GM18505 (cell line): ENCODE results near the gene PLEKHM3.

Experiments used
- ATAC-seq: cut with Tn5 transposase; IDR thresholded peaks from one replicate; pipeline ENCODE4 v1.9.1; 2021; ENCODE audit not compliant: unreplicated experiment
- POLR2A ChIP-seq: IDR thresholded peaks from 4 replicates; pipeline ENCODE4 v1.6.1; 2011; ENCODE audit warnings: borderline replicate concordance; ENCODE audit not compliant: insufficient read depth, insufficient read length; ENCODE audit errors: extremely low read depth

The PLEKHM3 gene

GRCh38 chr2:208046686-208047085 is 21.4 kb upstream of the PLEKHM3 start:
- no peak for TF ChIP-seq POLR2A
- no peak for ATAC-seq

GRCh38 chr2:208042450-208042849 is 17.1 kb upstream of the PLEKHM3 start:
- TF ChIP-seq POLR2A = no peak
- no peak for ATAC-seq

- ATAC-seq = no peak
Measured at GRCh38 chr2:208042041-208042440, 16.7 kb upstream of the PLEKHM3 start.

DNA sequence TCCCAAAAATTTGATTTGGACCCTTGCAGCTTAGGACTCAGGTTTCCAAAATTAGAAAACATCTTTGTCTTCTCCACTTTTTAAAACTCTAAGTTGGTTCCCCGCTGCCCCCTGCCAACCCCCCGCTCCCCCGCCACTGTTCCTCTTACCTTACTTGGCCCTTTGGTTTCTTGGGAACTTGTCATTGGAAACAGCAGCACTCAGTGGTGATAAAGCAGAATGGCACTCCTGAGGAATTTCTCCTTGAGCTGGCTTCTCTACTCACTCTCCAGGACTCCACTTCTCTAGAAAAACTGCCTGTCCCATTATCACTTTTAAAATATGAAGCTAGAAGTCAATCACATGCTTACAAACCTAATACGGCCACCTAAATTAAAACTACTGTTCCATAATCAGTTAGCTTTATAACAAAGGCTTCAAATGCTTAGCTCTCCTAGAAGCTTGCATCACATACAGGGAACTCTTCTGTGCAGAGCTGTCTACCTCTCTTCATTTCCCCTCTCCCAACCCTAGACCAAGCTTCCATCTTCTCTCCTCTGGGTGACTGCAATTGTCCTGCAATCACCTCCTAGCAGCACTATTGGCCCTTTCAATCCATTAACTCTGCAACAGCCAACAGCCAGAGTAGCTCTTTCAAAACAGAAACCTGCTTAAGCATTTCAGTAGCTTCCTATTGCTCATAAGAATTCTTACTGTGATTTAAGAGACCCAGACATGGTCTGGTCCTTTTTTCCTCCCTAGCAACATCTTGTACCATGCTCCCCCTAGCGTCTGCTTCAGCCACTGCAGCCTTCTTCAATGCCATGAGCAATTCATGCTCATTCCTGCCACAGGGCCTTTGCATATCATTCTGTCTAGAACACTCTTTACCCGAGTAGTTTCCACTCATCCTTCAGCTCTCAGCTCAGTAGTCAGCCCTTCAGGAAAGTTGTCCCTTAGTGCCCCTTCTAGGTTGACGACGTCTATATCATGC is 15.2 kb upstream of the PLEKHM3 start:
- ATAC-seq = peak; percentile 70
- no peak for TF ChIP-seq POLR2A

More at GRCh38 chr2:208042041-208042440, 16.7 kb upstream of the PLEKHM3 start:
- no peak for TF ChIP-seq POLR2A

- TF ChIP-seq POLR2A = no peak
- ATAC-seq = no peak
Measured at GRCh38 chr2:208039376-208040110, 14.2 kb upstream of the PLEKHM3 start.

GRCh38 chr2:208037564-208038487 is 12.5 kb upstream of the PLEKHM3 start:
- no peak for ATAC-seq
- no peak for TF ChIP-seq POLR2A

DNA sequence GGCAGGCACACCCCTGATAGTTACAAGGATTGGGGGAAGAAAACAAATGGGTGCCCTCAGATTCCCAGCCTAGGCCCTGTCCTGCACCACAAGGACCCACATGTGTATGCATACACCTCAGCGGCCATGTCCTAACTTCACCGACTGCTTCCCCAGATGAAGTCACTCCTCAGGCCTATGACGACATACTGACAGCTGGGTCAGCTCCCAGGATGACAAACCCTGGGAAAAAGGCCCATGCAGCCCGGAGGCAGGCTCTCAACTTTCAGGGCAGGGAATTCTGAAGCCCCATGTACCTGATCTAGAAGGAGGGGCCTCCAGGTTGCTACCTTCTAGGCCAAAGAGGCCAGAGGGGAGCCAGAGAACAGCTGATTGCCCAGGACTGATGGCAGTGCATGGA is 11.0 kb upstream of the PLEKHM3 start:
- no peak for TF ChIP-seq POLR2A
- ATAC-seq = no peak

DNA sequence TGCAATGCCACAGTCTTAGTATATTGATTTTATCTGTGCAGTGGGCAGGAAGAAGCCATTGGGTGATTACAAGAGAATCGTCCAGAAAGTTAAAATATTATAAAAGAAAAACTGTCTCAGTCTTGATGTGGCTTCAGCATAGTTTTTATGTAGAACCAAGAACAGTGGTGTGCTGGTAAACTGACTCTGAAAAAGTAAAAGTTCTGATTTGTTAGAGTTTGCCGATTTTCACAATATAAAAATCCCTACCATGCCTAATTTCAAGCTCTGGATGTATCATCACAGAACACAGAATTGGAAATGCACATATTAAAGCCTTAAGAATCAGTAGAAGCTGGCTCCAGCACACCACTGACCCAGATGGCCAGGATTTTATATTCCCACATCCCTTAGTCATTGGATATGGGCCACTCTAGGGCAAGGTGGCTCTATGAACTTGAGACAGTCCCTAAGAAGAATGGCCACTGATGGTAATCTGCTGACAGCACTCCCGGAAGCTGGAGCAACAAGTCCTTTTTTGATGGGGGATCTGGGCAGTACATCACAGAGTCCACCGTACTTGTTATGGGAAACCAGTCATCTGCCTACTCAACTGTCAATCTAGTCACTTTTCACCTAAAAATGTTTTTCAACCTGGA is 9.3 kb upstream of the PLEKHM3 start:
- no peak for TF ChIP-seq POLR2A
- no peak for ATAC-seq

GRCh38 chr2:208033701-208034502 is 8.6 kb upstream of the PLEKHM3 start:
- no peak for TF ChIP-seq POLR2A
- ATAC-seq = peak; percentile 79

DNA sequence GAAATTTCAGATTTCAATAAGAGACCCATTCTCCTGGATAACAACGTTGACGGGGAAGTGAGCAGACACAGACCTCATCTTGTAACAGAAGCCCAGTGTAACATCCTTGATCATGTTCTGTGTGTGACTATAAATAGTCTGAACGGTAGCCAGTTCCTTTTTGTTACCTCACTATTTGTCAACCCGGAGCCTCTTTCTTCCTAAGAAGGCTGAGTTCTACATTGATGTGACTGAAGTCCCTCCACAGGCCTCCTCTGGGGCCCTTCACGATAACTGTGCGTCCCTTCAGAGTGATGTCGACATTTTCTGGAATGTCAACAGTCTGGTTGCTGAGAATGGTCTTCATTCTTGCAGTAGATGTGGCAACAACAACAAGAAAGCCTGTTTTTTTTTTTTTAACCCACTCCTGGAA is 6.3 kb upstream of the PLEKHM3 start:
- TF ChIP-seq POLR2A = no peak

DNA sequence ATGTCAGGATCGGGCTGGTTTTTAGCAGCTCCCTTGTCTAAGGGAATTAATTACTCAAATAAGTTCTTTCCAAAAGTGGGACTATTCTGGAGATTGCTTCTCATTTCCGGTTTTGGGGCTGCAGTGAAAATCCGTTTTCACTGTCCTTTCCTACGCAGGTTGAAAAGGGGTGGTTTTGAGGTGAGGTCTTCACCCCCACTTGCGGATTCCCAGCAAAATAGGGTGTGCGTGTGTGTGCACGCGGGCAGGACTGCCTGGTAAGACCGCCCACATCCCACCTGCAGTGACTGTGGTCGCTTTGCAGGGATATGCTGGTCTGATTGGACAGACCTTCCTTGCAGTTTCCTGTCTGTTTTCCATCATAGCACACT is 472 bp upstream of the PLEKHM3 start:
- ATAC-seq = no peak
- no peak for TF ChIP-seq POLR2A

More for the DNA sequence above, 6.3 kb upstream of the PLEKHM3 start:
- no peak for ATAC-seq

DNA sequence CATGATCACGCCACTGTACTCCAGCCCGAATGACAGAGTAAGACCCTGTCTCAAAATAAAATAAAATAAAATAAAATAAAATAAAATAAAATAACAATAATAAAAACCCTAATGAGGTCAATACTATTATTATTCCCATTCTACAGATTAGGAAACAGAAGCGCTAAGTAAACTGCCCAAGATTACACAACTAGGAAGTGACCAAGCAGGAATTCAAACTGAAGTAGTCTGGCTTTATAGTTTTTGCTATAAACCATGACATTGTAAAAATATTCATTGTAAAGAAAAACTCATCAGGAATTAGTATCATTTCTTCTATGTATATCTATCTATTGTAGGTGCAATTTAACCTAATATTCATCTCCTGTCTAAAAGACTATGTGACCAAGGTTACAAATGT is 1.2 kb downstream of the PLEKHM3 start:
- no peak for ATAC-seq
- no peak for TF ChIP-seq POLR2A
